ENCODE results near the gene RELL1.

Gene RELL1

DNA sequence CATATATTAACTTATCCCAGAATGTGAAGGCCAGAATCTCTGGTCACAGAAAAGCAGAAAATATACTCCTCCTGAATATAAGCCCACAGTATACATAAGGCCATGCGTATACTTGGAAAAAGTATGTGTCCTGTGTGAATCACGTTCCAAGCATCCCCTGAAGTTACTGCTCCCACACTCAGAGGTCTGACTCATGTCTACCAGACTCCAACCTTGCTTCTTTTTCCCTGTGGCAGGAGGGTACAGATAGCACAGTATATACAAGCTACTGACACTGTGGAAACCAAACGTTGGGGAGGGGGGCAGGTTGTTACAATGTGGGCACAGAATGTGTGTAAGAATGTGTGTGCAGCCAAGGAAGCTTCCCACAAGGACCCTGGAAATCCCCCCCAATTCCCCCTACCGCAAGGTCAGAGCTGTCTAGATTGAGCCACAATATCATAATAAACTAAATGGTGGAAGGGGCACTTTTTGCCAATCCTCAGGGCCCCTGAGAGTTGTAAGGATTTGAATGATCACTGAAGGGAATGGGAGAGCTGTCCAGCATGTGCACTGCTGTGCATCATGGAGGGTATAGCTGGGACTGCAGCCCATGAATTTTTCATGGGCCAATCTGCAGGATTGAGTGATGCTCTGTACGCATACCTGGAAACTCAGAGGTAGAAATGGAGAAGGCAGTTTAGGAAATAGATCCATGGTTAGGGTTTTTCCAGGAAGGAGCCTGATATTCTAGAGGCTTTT lies 7.4 kb upstream of the RELL1 start:
- H3K4me3 ChIP-seq (ENCODE audit: low read length), result no peak overlapping the region
- TF ChIP-seq, protein P1, sequence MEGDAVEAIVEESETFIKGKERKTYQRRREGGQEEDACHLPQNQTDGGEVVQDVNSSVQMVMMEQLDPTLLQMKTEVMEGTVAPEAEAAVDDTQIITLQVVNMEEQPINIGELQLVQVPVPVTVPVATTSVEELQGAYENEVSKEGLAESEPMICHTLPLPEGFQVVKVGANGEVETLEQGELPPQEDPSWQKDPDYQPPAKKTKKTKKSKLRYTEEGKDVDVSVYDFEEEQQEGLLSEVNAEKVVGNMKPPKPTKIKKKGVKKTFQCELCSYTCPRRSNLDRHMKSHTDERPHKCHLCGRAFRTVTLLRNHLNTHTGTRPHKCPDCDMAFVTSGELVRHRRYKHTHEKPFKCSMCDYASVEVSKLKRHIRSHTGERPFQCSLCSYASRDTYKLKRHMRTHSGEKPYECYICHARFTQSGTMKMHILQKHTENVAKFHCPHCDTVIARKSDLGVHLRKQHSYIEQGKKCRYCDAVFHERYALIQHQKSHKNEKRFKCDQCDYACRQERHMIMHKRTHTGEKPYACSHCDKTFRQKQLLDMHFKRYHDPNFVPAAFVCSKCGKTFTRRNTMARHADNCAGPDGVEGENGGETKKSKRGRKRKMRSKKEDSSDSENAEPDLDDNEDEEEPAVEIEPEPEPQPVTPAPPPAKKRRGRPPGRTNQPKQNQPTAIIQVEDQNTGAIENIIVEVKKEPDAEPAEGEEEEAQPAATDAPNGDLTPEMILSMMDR (conservative IDR thresholded peaks at IDR 0.05; ENCODE audit: low read length), result no peak
- DNase-seq (ENCODE audit: low read depth), result peak; percentile 79

DNA sequence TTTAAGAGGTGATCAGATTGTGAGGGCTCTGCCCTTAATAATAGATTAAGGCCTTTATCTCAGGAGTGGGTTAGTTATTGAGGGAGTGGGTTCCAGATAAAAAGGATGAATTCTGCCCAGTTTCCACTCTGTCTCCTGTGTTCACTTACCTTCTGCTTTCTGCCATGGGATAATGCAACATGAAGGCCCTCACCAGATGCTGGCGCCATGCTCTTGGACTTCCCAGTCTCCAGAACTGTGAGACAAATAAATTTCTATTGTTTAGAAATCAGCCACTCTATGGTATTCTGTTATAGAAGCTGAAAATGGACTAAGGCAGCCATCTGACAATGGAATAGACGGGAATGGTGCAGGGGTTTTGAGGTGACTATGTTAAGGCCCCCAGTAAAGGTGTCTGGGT lies 6.9 kb upstream of the RELL1 start:
- TF ChIP-seq, protein P1 (conservative IDR thresholded peaks at IDR 0.05; ENCODE audit: low read length), result no peak

DNA sequence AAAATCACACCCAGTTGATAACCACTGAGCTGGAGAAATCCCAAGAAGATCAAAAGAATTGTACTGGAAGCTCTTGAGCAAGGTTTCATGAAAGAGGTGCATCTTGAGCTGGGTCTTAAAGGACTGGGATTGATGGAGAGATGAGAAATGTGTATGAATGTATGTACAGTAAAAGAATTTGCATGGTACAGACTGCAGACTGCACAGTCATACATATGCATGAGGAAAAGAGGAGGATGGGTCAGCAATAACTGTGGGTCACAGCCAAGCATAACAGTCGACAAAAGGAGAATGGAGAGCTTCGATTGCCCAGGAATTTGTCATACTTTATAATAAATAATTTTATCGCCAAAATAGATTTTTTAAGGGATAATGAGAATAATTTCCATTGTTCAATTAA lies 4.8 kb upstream of the RELL1 start:
- DNase-seq (ENCODE audit: low read depth), result no peak
- H3K4me3 ChIP-seq (ENCODE audit: low read length), result no peak overlapping the region
- TF ChIP-seq, protein P1 (conservative IDR thresholded peaks at IDR 0.05; ENCODE audit: low read length), result no peak

More for the DNA sequence above, 6.9 kb upstream of the RELL1 start:
- no peak overlapping the region for H3K4me3 ChIP-seq (ENCODE audit: low read length)
- no peak for DNase-seq (ENCODE audit: low read depth)

DNA sequence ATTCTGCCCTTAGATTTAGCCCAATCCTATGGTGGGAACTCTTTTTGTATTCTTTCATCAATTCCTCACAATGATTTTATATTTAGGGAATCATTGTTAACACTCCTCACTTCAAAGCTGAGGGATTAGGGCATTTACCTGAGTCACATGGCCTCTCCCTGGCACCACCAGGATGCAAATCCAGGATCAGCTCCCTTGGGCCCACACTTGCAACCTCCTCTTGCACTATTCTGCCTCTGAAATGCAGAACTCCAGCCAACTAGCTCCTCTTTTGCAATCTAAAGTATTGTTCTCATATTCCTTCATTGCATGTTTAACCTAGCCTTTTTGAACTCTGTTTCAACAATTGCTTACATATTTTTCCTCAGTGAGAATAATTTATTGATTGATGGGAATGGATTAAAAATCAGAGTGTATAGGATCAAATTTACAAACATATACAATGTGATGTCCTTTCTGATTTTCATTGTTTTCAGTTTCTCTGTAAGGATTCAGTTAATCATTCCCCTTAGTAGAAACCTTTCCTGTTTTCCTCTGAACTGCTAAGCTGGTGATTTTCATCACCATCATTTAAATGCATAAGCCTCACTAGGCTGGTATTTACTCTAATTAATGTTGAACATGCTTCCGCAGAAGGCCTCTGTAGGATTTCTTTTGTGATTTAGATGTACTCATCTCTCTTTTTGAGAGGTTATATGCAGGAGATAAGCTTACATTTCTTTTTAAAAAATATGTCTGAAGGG lies 3.3 kb upstream of the RELL1 start:
- DNase-seq (ENCODE audit: low read depth), result peak; percentile 46
- no peak overlapping the region for H3K4me3 ChIP-seq (ENCODE audit: low read length)

DNA sequence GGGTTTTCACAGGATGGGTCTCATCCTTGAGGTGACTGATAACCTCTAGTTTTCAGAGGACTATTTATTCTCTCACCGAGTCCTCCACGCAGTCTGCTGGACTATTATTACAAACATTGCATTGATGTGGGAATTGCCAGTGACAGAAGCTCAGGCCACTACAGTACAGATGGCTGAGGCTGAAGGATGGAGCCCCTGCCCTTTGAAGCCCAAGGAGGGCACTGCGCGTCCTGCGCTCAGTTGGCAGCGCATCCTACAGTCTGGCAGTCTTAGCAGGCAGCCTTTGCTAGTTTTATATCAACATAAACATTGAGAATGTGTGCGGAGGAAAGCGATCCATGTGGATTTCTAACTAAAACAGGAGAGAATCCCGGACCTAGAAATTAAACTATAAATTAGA lies 1.5 kb upstream of the RELL1 start:
- TF ChIP-seq, protein P1 (conservative IDR thresholded peaks at IDR 0.05; ENCODE audit: low read length), result no peak
- H3K4me3 ChIP-seq (ENCODE audit: low read length), result no peak overlapping the region

More for the DNA sequence above, 3.3 kb upstream of the RELL1 start:
- TF ChIP-seq, protein P1 (conservative IDR thresholded peaks at IDR 0.05; ENCODE audit: low read length), result no peak

DNA sequence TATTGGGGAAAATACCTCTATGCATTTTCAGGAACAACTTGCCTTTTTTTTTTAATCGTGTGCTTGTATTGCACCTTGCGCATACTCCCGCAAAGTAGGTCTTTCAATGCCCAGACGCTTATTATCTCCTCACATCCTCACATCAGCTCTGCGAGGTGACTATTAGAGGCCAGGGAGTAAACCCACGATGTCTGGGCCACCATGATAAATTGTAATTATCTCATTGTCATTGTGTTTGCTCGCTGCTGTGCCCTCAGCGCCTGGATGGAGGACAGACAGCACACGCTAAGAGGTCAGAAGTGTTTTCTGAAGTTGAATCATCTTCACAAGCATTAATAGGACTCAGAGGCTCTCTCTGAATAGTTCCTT lies 1.0 kb upstream of the RELL1 start:
- DNase-seq (ENCODE audit: low read depth), result no peak
- H3K4me3 ChIP-seq (ENCODE audit: low read length), result peak overlapping the region; percentile 64
- TF ChIP-seq, protein P1 (conservative IDR thresholded peaks at IDR 0.05; ENCODE audit: low read length), result no peak

More for the DNA sequence above, 1.5 kb upstream of the RELL1 start:
- no peak for DNase-seq (ENCODE audit: low read depth)
